Measurements from ENCODE around the gene FAM204A.

Gene FAM204A

GRCh38 chr10:118369641-118370205, 27.6 kb upstream of the FAM204A start:
- no peak for TF ChIP-seq CTCF (IDR thresholded peaks at IDR 0.05; ENCODE audit: low read depth, low read length)
- H3K36me3 ChIP-seq = no peaks in the 10 kb centered on the region
- peak; percentile 8 for DNase-seq

GRCh38 chr10:118365702-118366101, 23.6 kb upstream of the FAM204A start:
- no peaks in the 10 kb centered on the region for H3K36me3 ChIP-seq
- H3K27me3 ChIP-seq = peaks cover 11% of the 10 kb centered on the region
- H3K4me3 ChIP-seq (ENCODE audit: low read depth, low read length) = no peak overlapping the region
- TF ChIP-seq CTCF (IDR thresholded peaks at IDR 0.05; ENCODE audit: low read depth, low read length) = no peak
- H3K9me3 ChIP-seq = no peaks in the 10 kb centered on the region
- no peak for DNase-seq
- H3K4me1 ChIP-seq = no peaks in the 10 kb centered on the region

More at GRCh38 chr10:118369641-118370205, 27.6 kb upstream of the FAM204A start:
- Histone ChIP-seq H3K4me1 (no peaks in the 10 kb centered on the region), H3K4me3 (ENCODE audit: low read depth, low read length) (no peak overlapping the region), H3K9me3 (no peaks in the 10 kb centered on the region), H3K27me3 (peaks cover 26% of the 10 kb centered on the region)

DNA sequence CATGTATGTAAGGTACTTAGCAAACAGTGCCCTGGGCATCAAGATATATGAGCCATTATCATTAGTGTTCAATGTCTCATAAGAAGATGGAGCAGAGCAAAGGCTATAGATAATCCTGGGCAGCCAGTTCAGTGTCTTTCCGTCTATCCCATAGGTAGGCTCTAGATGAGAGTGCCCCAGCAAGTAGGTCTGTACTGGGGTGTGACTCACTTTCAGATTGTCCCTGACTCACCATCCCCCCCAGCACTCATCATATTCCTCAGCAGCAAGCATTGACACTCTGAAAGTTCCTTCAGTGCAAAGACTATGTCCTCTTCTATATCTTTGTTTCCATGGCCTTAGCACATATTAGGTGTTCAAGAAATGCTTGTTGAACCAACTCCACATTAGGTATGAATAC, 20.0 kb upstream of the FAM204A start:
- no peak for DNase-seq
- H3K4me1 ChIP-seq = no peaks in the 10 kb centered on the region
- no peak overlapping the region for H3K4me3 ChIP-seq (ENCODE audit: low read depth, low read length)
- H3K27me3 ChIP-seq = peaks cover 11% of the 10 kb centered on the region
- no peaks in the 10 kb centered on the region for H3K9me3 ChIP-seq
- H3K36me3 ChIP-seq = no peaks in the 10 kb centered on the region
- TF ChIP-seq CTCF (IDR thresholded peaks at IDR 0.05; ENCODE audit: low read depth, low read length) = no peak

DNA sequence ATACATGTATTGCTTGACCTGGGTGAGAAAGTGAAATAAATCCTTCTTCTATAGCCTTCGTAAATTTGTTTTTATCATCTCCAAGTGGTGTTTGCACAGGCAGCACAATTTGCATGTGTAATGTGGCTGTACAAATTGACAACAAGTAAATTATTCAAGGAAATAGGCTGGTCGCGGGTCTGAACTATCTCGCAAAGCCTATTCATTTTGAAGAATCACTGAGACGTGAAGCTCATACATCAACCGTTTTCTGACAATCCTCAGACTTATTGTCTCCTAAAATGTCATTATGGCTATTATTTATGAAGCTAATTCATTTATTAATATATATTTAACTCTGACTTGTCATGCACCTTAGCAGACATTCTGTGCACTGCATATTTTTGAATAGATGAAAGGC, 16.2 kb upstream of the FAM204A start:
- H3K27me3 ChIP-seq = peaks cover 15% of the 10 kb centered on the region
- TF ChIP-seq CTCF (IDR thresholded peaks at IDR 0.05; ENCODE audit: low read depth, low read length) = no peak
- no peak overlapping the region for H3K4me3 ChIP-seq (ENCODE audit: low read depth, low read length)
- no peaks in the 10 kb centered on the region for H3K4me1 ChIP-seq
- H3K36me3 ChIP-seq = no peaks in the 10 kb centered on the region
- DNase-seq = no peak
- no peaks in the 10 kb centered on the region for H3K9me3 ChIP-seq

- no peak overlapping the region for H3K4me3 ChIP-seq (ENCODE audit: low read depth, low read length)
- no peaks in the 10 kb centered on the region for H3K4me1 ChIP-seq
- no peaks in the 10 kb centered on the region for H3K36me3 ChIP-seq
- no peak for TF ChIP-seq CTCF (IDR thresholded peaks at IDR 0.05; ENCODE audit: low read depth, low read length)
- no peak for DNase-seq
- no peaks in the 10 kb centered on the region for H3K9me3 ChIP-seq
- peaks cover 15% of the 10 kb centered on the region for H3K27me3 ChIP-seq
Observed at GRCh38 chr10:118357841-118358240, 15.7 kb upstream of the FAM204A start.

DNA sequence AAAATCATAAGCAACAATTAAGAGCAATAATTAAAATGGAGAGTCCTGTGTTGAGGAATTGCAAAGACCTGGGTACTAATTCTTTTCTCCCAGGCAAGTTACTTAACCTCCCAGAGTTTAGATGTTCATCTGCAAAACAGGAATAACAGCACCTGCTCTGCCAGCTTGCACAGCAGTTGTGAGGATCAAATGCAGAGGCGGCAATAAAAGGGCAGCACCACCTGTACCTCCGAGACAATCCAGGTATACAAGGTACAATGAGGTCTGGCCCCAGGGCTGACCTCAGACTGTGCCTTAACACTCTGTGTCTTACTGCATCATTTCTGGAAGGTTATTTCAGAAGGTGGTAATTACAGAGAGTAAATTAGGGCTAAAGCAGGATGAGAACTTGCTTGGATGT, 14.5 kb upstream of the FAM204A start:
- DNase-seq = no peak
- Histone ChIP-seq H3K4me1 (no peaks in the 10 kb centered on the region), H3K4me3 (ENCODE audit: low read depth, low read length) (no peak overlapping the region), H3K36me3 (no peaks in the 10 kb centered on the region), H3K9me3 (no peaks in the 10 kb centered on the region), H3K27me3 (peaks cover 15% of the 10 kb centered on the region)
- TF ChIP-seq CTCF (IDR thresholded peaks at IDR 0.05; ENCODE audit: low read depth, low read length) = no peak

Data from BE2C (cell line).